PC-9 (cell line): ENCODE results near the gene ORC3. TPM values are rescaled to one million over a fixed set of nuclear protein-coding genes. Genes with fewer than 3 reads are reported as not detected.

Experiments
- BruUV-seq: library from RNA; stranded (reverse); fragments of 400-500 nt; replicated peaks from 2 replicates; lab custom pipeline; 2021; lab: Mats Ljungman, UMichigan
- CTCF ChIA-PET: fragments of 300-600 bp; sonication (Branson Sonifier 250); formaldehyde crosslinking; loops from one replicate; lab custom pipeline; 2022; ENCODE audit warnings: antibody characterized with exemption; lab: Charles Lee
- POLR2A ChIA-PET: fragments of 300-600 bp; sonication (Branson Sonifier 250); formaldehyde crosslinking; loops from one replicate; lab custom pipeline; 2022; ENCODE audit warnings: antibody characterized with exemption; ENCODE audit not compliant: unreplicated experiment; lab: Charles Lee
- DNase-seq, 2 experiments: peaks; one replicate each; pipeline versions ENCODE4 v3.0.0 to v3.0.0-alpha.2; 2015 to 2022; ENCODE audit warnings: mixed read lengths in 1 of 2
- H2AFZ ChIP-seq: fragments of 200-600 bp; sonication (generic); 2 replicates; pipeline ENCODE4 v1.8.1; 2017; ENCODE audit warnings: antibody characterized with exemption
- H3F3A ChIP-seq: fragments of 200-600 bp; sonication (generic); 2 replicates; pipeline ENCODE4 v1.8.1; 2017; ENCODE audit warnings: antibody characterized with exemption, mild to moderate bottlenecking, low read depth; ENCODE audit not compliant: insufficient read depth
- H3K27ac ChIP-seq: fragments of 200-600 bp; sonication (generic); 2 replicates; pipeline ENCODE4 v1.6.1; 2016; ENCODE audit warnings: mixed run types
- H3K27me3 ChIP-seq: fragments of 200-600 bp; sonication (generic); 2 replicates; pipeline ENCODE4 v1.6.1; 2016; ENCODE audit warnings: low read depth, mixed run types; ENCODE audit not compliant: insufficient read depth
- H3K36me3 ChIP-seq: fragments of 200-600 bp; sonication (generic); 2 replicates; pipeline ENCODE4 v1.6.1; 2016; ENCODE audit warnings: low read depth, mixed run types
- H3K4me1 ChIP-seq: fragments of 200-600 bp; sonication (generic); replicated peaks from 2 replicates; pipeline ENCODE4 v1.6.1; 2016; ENCODE audit warnings: mixed run types; ENCODE audit not compliant: insufficient read depth
- H3K4me2 ChIP-seq: fragments of 200-600 bp; sonication (generic); 2 replicates; pipeline ENCODE4 v1.6.1; 2017; ENCODE audit warnings: mixed run types
- H3K4me3 ChIP-seq: fragments of 200-600 bp; sonication (generic); 2 replicates; pipeline ENCODE4 v1.6.1; 2016; ENCODE audit warnings: mixed run types
- H3K79me2 ChIP-seq: fragments of 200-600 bp; sonication (generic); 2 replicates; pipeline ENCODE4 v1.6.1; 2017; ENCODE audit warnings: low read depth, mixed run types
- H3K9me2 ChIP-seq: fragments of 200-600 bp; sonication (generic); 2 replicates; pipeline ENCODE4 v1.8.1; 2017; ENCODE audit warnings: mild to moderate bottlenecking; ENCODE audit not compliant: insufficient read depth
- H3K9me3 ChIP-seq: fragments of 200-600 bp; sonication (generic); 2 replicates; pipeline ENCODE4 v1.8.1; 2016; ENCODE audit warnings: low read depth; ENCODE audit not compliant: insufficient read depth
- H4K20me1 ChIP-seq: fragments of 200-600 bp; sonication (generic); 2 replicates; pipeline ENCODE4 v1.8.1; 2017; ENCODE audit not compliant: insufficient read depth
- CTCF ChIP-seq: fragments of 200-600 bp; sonication (generic); conservative IDR thresholded peaks from 2 replicates; pipeline ENCODE4 v1.6.1; 2017; ENCODE audit warnings: mixed run types, antibody characterized with exemption, mild to moderate bottlenecking, moderate library complexity
- EZH2 ChIP-seq: fragments of 200-600 bp; sonication (generic); IDR thresholded peaks from 2 replicates; pipeline ENCODE4 v1.8.0; 2017; ENCODE audit warnings: antibody characterized with exemption, low read depth
- intact Hi-C: fragments of 100-400 bp; cut with micrococcal nuclease; formaldehyde crosslinking; loops from one replicate; pipeline ENCODE4 v1.10.0; 2022; ENCODE audit not compliant: unreplicated experiment
- total RNA-seq: library from RNA; stranded (reverse); gene quantifications from 2 replicates; pipeline ENCODE4 v1.2.3, GENCODE V29; 2021

Gene ORC3
- total RNA-seq, 1 experiment from 2014 or later: 24.3 TPM

GRCh38 chr6:87639373-87639772 lies 49.4 kb downstream of the ORC3 start:
- H3K4me3 ChIP-seq: no peak overlapping the region
- no peaks in the 10 kb centered on the region for H3K4me1 ChIP-seq
- no peaks in the 10 kb centered on the region for H3K9me2 ChIP-seq
- H3F3A ChIP-seq: no peaks in the 10 kb centered on the region
- TF ChIP-seq EZH2: no peak
- TF ChIP-seq CTCF: no peak
- no peak overlapping the region for H2AFZ ChIP-seq
- no peak overlapping the region for H3K4me2 ChIP-seq
- H3K79me2 ChIP-seq: no peaks in the 10 kb centered on the region
- POLR2A ChIA-PET: no interaction called here
- DNase-seq: no peak
- H3K27me3 ChIP-seq: no peaks in the 10 kb centered on the region
- CTCF ChIA-PET: no interaction called here
- intact Hi-C loops: no loop called here
- no TSS peak for BruUV-seq
- H3K27ac ChIP-seq: no peak overlapping the region
- no peaks in the 10 kb centered on the region for H4K20me1 ChIP-seq
- no peaks in the 10 kb centered on the region; the same call in 1 of the 2 replicates for H3K36me3 ChIP-seq
- H3K9me3 ChIP-seq: no peaks in the 10 kb centered on the region

GRCh38 chr6:87641065-87641692 lies 51.2 kb downstream of the ORC3 start:
- Histone ChIP-seq H3K9me3 (no peaks in the 10 kb centered on the region), H3K9me2 (no peaks in the 10 kb centered on the region), H2AFZ (no peak overlapping the region), H3K79me2 (no peaks in the 10 kb centered on the region), H3K4me1 (no peaks in the 10 kb centered on the region), H3K27ac (no peak overlapping the region), H3K4me2 (no peak overlapping the region), H3K36me3 (no peaks in the 10 kb centered on the region; the same call in 1 of the 2 replicates), H3F3A (no peaks in the 10 kb centered on the region), H4K20me1 (no peaks in the 10 kb centered on the region), H3K4me3 (no peak overlapping the region), H3K27me3 (no peaks in the 10 kb centered on the region)
- DNase-seq: no peak
- intact Hi-C loops: no loop called here
- ChIA-PET POLR2A (no interaction called here), CTCF (no interaction called here)
- BruUV-seq: no TSS peak
- TF ChIP-seq CTCF (no peak), EZH2 (no peak)

- POLR2A ChIA-PET: interaction anchor here (0.7 kb wide), 1 partner anchor 474 kb away, joined by 3 read pairs; no protein-coding TSS in a partner anchor
- no peak overlapping the region for H3K4me3 ChIP-seq
- H3K4me2 ChIP-seq: no peak overlapping the region
- no peaks in the 10 kb centered on the region for H3K9me3 ChIP-seq
- no peaks in the 10 kb centered on the region for H4K20me1 ChIP-seq
- H3K27me3 ChIP-seq: no peaks in the 10 kb centered on the region
- no peaks in the 10 kb centered on the region for H3K79me2 ChIP-seq
- intact Hi-C loops: no loop called here
- no peaks in the 10 kb centered on the region for H3K4me1 ChIP-seq
- CTCF ChIA-PET: interaction anchor here (0.6 kb wide), 1 partner anchor 251 kb away, joined by 6 read pairs; no protein-coding TSS in a partner anchor
- BruUV-seq: no TSS peak
- no peaks in the 10 kb centered on the region for H3F3A ChIP-seq
- no peaks in the 10 kb centered on the region for H3K9me2 ChIP-seq
- no peaks in the 10 kb centered on the region for H3K36me3 ChIP-seq
- TF ChIP-seq EZH2 (no peak), CTCF (no peak)
- DNase-seq: no peak
- no peak overlapping the region for H3K27ac ChIP-seq
- H2AFZ ChIP-seq: no peak overlapping the region
Measured at GRCh38 chr6:87645080-87645479, 55.1 kb downstream of the ORC3 start.
